Thyroid gland (tissue), 4 donors: Measurements from ENCODE around the gene TMEM8B.

Experiments used
- POLR2A ChIP-seq, 2 donors: fragments of 450-650 bp; IDR thresholded peaks; one replicate each; pipeline ENCODE4 v1.6.1; 2017; ENCODE audit warnings: antibody characterized with exemption in 2 of 2, mild to moderate bottlenecking in 2 of 2, moderate library complexity in 1 of 2
- TF ChIP-seq, protein P1 (sequence below), 6 experiments: fragments of 200-600 bp in 3 of 6; fragments of 450-650 bp in 3 of 6; sonication (generic) in 3 of 6; IDR thresholded peaks; one replicate each; pipeline ENCODE4 v1.5.1; 2016 to 2019; ENCODE audit warnings: antibody characterized with exemption in 6 of 6, mild to moderate bottlenecking in 2 of 6, inconsistent platforms in 1 of 6, moderate library complexity in 1 of 6

DNA sequence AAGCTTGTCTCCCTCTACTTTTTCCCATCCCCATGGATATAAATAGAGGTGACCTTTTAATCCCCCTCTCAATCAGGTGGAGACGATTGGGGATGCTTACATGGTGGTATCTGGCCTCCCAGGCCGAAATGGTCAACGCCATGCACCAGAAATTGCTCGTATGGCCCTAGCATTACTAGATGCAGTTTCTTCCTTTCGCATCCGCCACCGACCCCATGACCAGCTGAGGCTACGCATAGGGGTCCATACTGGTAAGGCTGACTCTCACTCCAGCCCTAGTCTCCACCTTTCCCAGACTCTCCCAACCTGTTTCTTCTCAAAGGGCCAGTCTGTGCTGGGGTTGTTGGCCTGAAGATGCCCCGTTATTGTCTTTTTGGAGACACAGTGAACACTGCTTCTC, 20.6 kb upstream of the TMEM8B start:
- TF ChIP-seq, protein P1, sequence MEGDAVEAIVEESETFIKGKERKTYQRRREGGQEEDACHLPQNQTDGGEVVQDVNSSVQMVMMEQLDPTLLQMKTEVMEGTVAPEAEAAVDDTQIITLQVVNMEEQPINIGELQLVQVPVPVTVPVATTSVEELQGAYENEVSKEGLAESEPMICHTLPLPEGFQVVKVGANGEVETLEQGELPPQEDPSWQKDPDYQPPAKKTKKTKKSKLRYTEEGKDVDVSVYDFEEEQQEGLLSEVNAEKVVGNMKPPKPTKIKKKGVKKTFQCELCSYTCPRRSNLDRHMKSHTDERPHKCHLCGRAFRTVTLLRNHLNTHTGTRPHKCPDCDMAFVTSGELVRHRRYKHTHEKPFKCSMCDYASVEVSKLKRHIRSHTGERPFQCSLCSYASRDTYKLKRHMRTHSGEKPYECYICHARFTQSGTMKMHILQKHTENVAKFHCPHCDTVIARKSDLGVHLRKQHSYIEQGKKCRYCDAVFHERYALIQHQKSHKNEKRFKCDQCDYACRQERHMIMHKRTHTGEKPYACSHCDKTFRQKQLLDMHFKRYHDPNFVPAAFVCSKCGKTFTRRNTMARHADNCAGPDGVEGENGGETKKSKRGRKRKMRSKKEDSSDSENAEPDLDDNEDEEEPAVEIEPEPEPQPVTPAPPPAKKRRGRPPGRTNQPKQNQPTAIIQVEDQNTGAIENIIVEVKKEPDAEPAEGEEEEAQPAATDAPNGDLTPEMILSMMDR (IDR thresholded peaks at IDR 0.05), result no peak
- no peak for TF ChIP-seq POLR2A (IDR thresholded peaks at IDR 0.05)
